ENCODE results near the gene EXOC6B.

EXOC6B gene

GRCh38 chr2:72154386-72154975 is 671.4 kb downstream of the EXOC6B start:
- no peak for DNase-seq

GRCh38 chr2:72153924-72154323 is 671.9 kb downstream of the EXOC6B start:
- no peak for DNase-seq

GRCh38 chr2:72153026-72153791 is 672.6 kb downstream of the EXOC6B start:
- DNase-seq, result no peak

GRCh38 chr2:72150861-72151356 is 674.9 kb downstream of the EXOC6B start:
- no peak for DNase-seq

GRCh38 chr2:72150157-72150860 is 675.5 kb downstream of the EXOC6B start:
- peak; percentile 47 to 72 for DNase-seq

GRCh38 chr2:72149556-72150156 is 676.2 kb downstream of the EXOC6B start:
- peak in 1 of 2 experiments; percentile 19 for DNase-seq

- DNase-seq, result peak; percentile 29 to 37
Observed at GRCh38 chr2:72148837-72149555, 676.8 kb downstream of the EXOC6B start.

GRCh38 chr2:72148003-72148836 is 677.6 kb downstream of the EXOC6B start:
- DNase-seq, result no peak

- DNase-seq, result peak in 1 of 2 experiments; percentile 42
Observed at GRCh38 chr2:72147303-72147971, 678.4 kb downstream of the EXOC6B start, which contains the start of gene CYP26B1. CYP26B1 (minus strand) TSS chr2:72147862; CDS start chr2:72147834, 28 bp downstream.

- no peak for DNase-seq
Observed at GRCh38 chr2:72146347-72147302, 679.2 kb downstream of the EXOC6B start.

- DNase-seq, result no peak
Observed at GRCh38 chr2:72145658-72146329, 680.0 kb downstream of the EXOC6B start.

- peak in 1 of 2 experiments; percentile 7 for DNase-seq
Observed at GRCh38 chr2:72145289-72145657, 680.6 kb downstream of the EXOC6B start.

GRCh38 chr2:72144632-72145288 is 681.1 kb downstream of the EXOC6B start:
- peak; percentile 18 to 19 for DNase-seq

- no peak for DNase-seq
Observed at GRCh38 chr2:72144274-72144631, 681.6 kb downstream of the EXOC6B start.

- no peak for DNase-seq
Observed at GRCh38 chr2:72143441-72144273, 682.2 kb downstream of the EXOC6B start.

GRCh38 chr2:72142570-72143440 is 683.0 kb downstream of the EXOC6B start:
- no peak for DNase-seq
